ENCODE measurements around the gene BRIP1. TPM values are rescaled to one million over a fixed set of nuclear protein-coding genes. Genes with fewer than 3 reads are reported as not detected.

BRIP1 gene
- total RNA-seq, 1 experiment from 2014 or later = 9.4 TPM

DNA sequence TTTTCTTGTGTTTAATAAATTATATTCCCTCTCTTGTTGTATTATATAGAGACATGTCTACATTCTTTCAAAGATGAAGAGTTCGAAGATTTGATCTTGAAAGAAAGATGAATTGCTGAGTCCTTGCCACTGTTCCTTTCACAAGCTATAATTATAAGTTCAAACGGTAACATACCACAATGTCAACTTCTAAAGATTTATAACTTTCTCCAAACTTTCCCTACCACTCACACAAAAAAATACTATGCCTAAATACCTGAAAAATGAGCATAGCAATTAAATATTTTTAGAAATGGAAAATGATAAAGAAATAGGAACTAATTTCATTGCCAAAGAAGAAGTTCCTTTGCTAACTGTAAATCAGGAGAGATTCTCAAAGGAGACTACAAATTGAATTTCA lies 50.6 kb downstream of the BRIP1 start:
- intact Hi-C loops (cut with micrococcal nuclease; ENCODE audit: unreplicated experiment) = no loop called here
- POLR2A ChIA-PET = no interaction called here
- no TSS peak for BruUV-seq (replicated peaks)

DNA sequence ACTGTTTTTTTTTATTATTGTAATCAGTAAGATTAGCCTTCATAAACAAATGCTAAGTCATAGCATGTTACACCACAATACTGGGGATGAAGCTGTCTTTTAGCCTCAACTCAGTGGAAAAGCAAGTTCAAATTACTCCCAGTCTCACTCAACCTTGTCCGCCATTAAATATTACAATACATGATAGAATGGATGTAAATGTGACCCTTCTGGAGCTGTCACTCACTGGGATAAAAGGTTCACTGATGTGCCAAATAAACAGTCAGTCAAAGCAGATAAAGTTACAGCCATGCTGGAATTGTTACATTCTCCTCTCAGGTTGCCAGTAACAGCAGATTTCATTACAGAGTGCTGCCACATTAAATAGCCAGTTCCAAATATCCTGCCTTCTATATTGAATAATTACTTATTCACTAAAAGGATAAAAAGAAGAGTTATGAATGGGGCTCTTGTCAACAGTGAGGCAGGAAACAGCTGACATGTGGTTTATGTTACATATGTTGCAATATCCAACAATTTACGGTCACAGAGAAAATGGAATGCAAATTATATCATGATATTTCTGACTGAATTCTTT lies 53.4 kb downstream of the BRIP1 start:
- DNase-seq (ENCODE audit: low read depth, low spot score) (no peak), ATAC-seq (no peak)
- ChIA-PET CTCF (interaction anchor here (0.7 kb wide), 1 partner anchor 54 kb away, joined by 3 read pairs; the partner anchor contains the start of gene BRIP1), POLR2A (no interaction called here)
- TF ChIP-seq SIN3A (IDR thresholded peaks at IDR 0.05; ENCODE audit: borderline replicate concordance, insufficient read depth, low read depth, low read length) (no peak), TCF7L2 (IDR thresholded peaks at IDR 0.05; ENCODE audit: low read depth, low read length) (no peak), POLR2AphosphoS5 (IDR thresholded peaks at IDR 0.05; ENCODE audit: low read depth, low read length) (no peak)
- TF ChIP-seq, protein P1, sequence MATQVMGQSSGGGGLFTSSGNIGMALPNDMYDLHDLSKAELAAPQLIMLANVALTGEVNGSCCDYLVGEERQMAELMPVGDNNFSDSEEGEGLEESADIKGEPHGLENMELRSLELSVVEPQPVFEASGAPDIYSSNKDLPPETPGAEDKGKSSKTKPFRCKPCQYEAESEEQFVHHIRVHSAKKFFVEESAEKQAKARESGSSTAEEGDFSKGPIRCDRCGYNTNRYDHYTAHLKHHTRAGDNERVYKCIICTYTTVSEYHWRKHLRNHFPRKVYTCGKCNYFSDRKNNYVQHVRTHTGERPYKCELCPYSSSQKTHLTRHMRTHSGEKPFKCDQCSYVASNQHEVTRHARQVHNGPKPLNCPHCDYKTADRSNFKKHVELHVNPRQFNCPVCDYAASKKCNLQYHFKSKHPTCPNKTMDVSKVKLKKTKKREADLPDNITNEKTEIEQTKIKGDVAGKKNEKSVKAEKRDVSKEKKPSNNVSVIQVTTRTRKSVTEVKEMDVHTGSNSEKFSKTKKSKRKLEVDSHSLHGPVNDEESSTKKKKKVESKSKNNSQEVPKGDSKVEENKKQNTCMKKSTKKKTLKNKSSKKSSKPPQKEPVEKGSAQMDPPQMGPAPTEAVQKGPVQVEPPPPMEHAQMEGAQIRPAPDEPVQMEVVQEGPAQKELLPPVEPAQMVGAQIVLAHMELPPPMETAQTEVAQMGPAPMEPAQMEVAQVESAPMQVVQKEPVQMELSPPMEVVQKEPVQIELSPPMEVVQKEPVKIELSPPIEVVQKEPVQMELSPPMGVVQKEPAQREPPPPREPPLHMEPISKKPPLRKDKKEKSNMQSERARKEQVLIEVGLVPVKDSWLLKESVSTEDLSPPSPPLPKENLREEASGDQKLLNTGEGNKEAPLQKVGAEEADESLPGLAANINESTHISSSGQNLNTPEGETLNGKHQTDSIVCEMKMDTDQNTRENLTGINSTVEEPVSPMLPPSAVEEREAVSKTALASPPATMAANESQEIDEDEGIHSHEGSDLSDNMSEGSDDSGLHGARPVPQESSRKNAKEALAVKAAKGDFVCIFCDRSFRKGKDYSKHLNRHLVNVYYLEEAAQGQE (IDR thresholded peaks at IDR 0.05; ENCODE audit: insufficient read depth in 1 of 2, low read depth in 2 of 2, low read length in 1 of 2) = no peak
- TF ChIP-seq, protein P2, sequence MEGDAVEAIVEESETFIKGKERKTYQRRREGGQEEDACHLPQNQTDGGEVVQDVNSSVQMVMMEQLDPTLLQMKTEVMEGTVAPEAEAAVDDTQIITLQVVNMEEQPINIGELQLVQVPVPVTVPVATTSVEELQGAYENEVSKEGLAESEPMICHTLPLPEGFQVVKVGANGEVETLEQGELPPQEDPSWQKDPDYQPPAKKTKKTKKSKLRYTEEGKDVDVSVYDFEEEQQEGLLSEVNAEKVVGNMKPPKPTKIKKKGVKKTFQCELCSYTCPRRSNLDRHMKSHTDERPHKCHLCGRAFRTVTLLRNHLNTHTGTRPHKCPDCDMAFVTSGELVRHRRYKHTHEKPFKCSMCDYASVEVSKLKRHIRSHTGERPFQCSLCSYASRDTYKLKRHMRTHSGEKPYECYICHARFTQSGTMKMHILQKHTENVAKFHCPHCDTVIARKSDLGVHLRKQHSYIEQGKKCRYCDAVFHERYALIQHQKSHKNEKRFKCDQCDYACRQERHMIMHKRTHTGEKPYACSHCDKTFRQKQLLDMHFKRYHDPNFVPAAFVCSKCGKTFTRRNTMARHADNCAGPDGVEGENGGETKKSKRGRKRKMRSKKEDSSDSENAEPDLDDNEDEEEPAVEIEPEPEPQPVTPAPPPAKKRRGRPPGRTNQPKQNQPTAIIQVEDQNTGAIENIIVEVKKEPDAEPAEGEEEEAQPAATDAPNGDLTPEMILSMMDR (IDR thresholded peaks at IDR 0.05) = no peak
- Histone ChIP-seq H3K36me3 (ENCODE audit: control insufficient read depth, insufficient read depth, low read length) (no peaks in the 10 kb centered on the region), H3K4me1 (ENCODE audit: control insufficient read depth, insufficient read depth, low read length) (no peaks in the 10 kb centered on the region), H3K4me3 (ENCODE audit: low read depth in 2 of 2, low read length in 2 of 2) (no peak overlapping the region), H3K27me3 (ENCODE audit: control insufficient read depth, insufficient read depth, low read length) (no peaks in the 10 kb centered on the region), H3K9me3 (ENCODE audit: control insufficient read depth, insufficient read depth, low read depth, low read length) (no peaks in the 10 kb centered on the region), H3K27ac (ENCODE audit: low read length) (no peak overlapping the region)
- in situ Hi-C loops (cut with HindIII; ENCODE audit: low pct_unique_long_range_greater_than_20kb, low sequenced_read_pairs) = no loop called here
- intact Hi-C loops (cut with micrococcal nuclease; ENCODE audit: unreplicated experiment) = no loop called here
- BruUV-seq (replicated peaks) = no TSS peak

More for the DNA sequence above, 50.6 kb downstream of the BRIP1 start:
- Histone ChIP-seq H3K9me3 (ENCODE audit: control insufficient read depth, insufficient read depth, low read depth, low read length) (no peaks in the 10 kb centered on the region), H3K4me3 (ENCODE audit: low read depth in 2 of 2, low read length in 2 of 2) (no peak overlapping the region), H3K27ac (ENCODE audit: low read length) (no peak overlapping the region), H3K27me3 (ENCODE audit: control insufficient read depth, insufficient read depth, low read length) (no peaks in the 10 kb centered on the region), H3K4me1 (ENCODE audit: control insufficient read depth, insufficient read depth, low read length) (no peaks in the 10 kb centered on the region), H3K36me3 (ENCODE audit: control insufficient read depth, insufficient read depth, low read length) (no peaks in the 10 kb centered on the region)
- no peak for ATAC-seq
- no peak for TF ChIP-seq TCF7L2 (IDR thresholded peaks at IDR 0.05; ENCODE audit: low read depth, low read length)
- TF ChIP-seq SIN3A (IDR thresholded peaks at IDR 0.05; ENCODE audit: borderline replicate concordance, insufficient read depth, low read depth, low read length) = no peak
- TF ChIP-seq, protein P1 (IDR thresholded peaks at IDR 0.05; ENCODE audit: insufficient read depth in 1 of 2, low read depth in 2 of 2, low read length in 1 of 2) = no peak
- TF ChIP-seq, protein P2 (IDR thresholded peaks at IDR 0.05) = no peak
- TF ChIP-seq POLR2AphosphoS5 (IDR thresholded peaks at IDR 0.05; ENCODE audit: low read depth, low read length) = no peak
- no peak for DNase-seq (ENCODE audit: low read depth, low spot score)
- in situ Hi-C loops (cut with HindIII; ENCODE audit: low pct_unique_long_range_greater_than_20kb, low sequenced_read_pairs) = no loop called here
- CTCF ChIA-PET = no interaction called here
